ENCODE data around the gene PEX14.

PEX14 gene

GRCh38 chr1:10661453-10661852 lies 186.7 kb downstream of the PEX14 start:
- no peaks in the 10 kb centered on the region for H3F3A ChIP-seq (ENCODE audit: insufficient read depth, low read length)
- H3K36me3 ChIP-seq (ENCODE audit: insufficient read depth, low read length), result no peaks in the 10 kb centered on the region
- H2AFZ ChIP-seq (ENCODE audit: low read length), result no peak overlapping the region
- H3K27me3 ChIP-seq (ENCODE audit: insufficient read depth, low read length), result no peaks in the 10 kb centered on the region
- no peaks in the 10 kb centered on the region for H3K9me2 ChIP-seq (ENCODE audit: low read depth, low read length)
- no peaks in the 10 kb centered on the region for H3K4me1 ChIP-seq (ENCODE audit: insufficient read depth, low read length, severe bottlenecking)
- no peaks in the 10 kb centered on the region for H3K79me2 ChIP-seq (ENCODE audit: insufficient read depth, low read length)
- no peak overlapping the region for H3K27ac ChIP-seq (ENCODE audit: low read depth, low read length, poor library complexity, severe bottlenecking)
- no peaks in the 10 kb centered on the region for H4K20me1 ChIP-seq (ENCODE audit: insufficient read depth, low read length)
- H3K9ac ChIP-seq (ENCODE audit: low read length), result no peak overlapping the region
- no peaks in the 10 kb centered on the region for H3K9me3 ChIP-seq (ENCODE audit: low read length)
- H3K4me2 ChIP-seq (ENCODE audit: low read length), result no peak overlapping the region
- TF ChIP-seq EZH2 (IDR thresholded peaks at IDR 0.05; ENCODE audit: borderline replicate concordance, low read length), result no peak
- no peak for TF ChIP-seq CTCF (IDR thresholded peaks at IDR 0.05; ENCODE audit: low read length)
- H3K4me3 ChIP-seq (ENCODE audit: low read depth, low read length, poor library complexity, severe bottlenecking), result no peak overlapping the region

- Histone ChIP-seq H3K27me3 (ENCODE audit: insufficient read depth, low read length) (no peaks in the 10 kb centered on the region), H3F3A (ENCODE audit: insufficient read depth, low read length) (no peaks in the 10 kb centered on the region), H3K9me3 (ENCODE audit: low read length) (no peaks in the 10 kb centered on the region), H3K4me2 (ENCODE audit: low read length) (no peak overlapping the region), H3K4me1 (ENCODE audit: insufficient read depth, low read length, severe bottlenecking) (no peaks in the 10 kb centered on the region), H3K79me2 (ENCODE audit: insufficient read depth, low read length) (no peaks in the 10 kb centered on the region), H3K9me2 (ENCODE audit: low read depth, low read length) (no peaks in the 10 kb centered on the region), H3K9ac (ENCODE audit: low read length) (no peak overlapping the region), H3K27ac (ENCODE audit: low read depth, low read length, poor library complexity, severe bottlenecking) (no peak overlapping the region), H4K20me1 (ENCODE audit: insufficient read depth, low read length) (no peaks in the 10 kb centered on the region), H2AFZ (ENCODE audit: low read length) (no peak overlapping the region), H3K4me3 (ENCODE audit: low read depth, low read length, poor library complexity, severe bottlenecking) (no peak overlapping the region), H3K36me3 (ENCODE audit: insufficient read depth, low read length) (no peaks in the 10 kb centered on the region)
- TF ChIP-seq CTCF (IDR thresholded peaks at IDR 0.05; ENCODE audit: low read length), result no peak
- no peak for TF ChIP-seq EZH2 (IDR thresholded peaks at IDR 0.05; ENCODE audit: borderline replicate concordance, low read length)
Observed at GRCh38 chr1:10662090-10662688, 187.4 kb downstream of the PEX14 start.

- no peaks in the 10 kb centered on the region for H3K4me1 ChIP-seq (ENCODE audit: insufficient read depth, low read length, severe bottlenecking)
- H2AFZ ChIP-seq (ENCODE audit: low read length), result no peak overlapping the region
- H3K4me2 ChIP-seq (ENCODE audit: low read length), result no peak overlapping the region
- no peak overlapping the region for H3K4me3 ChIP-seq (ENCODE audit: low read depth, low read length, poor library complexity, severe bottlenecking)
- TF ChIP-seq EZH2 (IDR thresholded peaks at IDR 0.05; ENCODE audit: borderline replicate concordance, low read length), result no peak
- TF ChIP-seq CTCF (IDR thresholded peaks at IDR 0.05; ENCODE audit: low read length), result no peak
- no peaks in the 10 kb centered on the region for H3K36me3 ChIP-seq (ENCODE audit: insufficient read depth, low read length)
- no peaks in the 10 kb centered on the region for H3K27me3 ChIP-seq (ENCODE audit: insufficient read depth, low read length)
- H3F3A ChIP-seq (ENCODE audit: insufficient read depth, low read length), result no peaks in the 10 kb centered on the region
- H3K9ac ChIP-seq (ENCODE audit: low read length), result no peak overlapping the region
- no peaks in the 10 kb centered on the region for H3K9me3 ChIP-seq (ENCODE audit: low read length)
- H3K27ac ChIP-seq (ENCODE audit: low read depth, low read length, poor library complexity, severe bottlenecking), result no peak overlapping the region
- H3K9me2 ChIP-seq (ENCODE audit: low read depth, low read length), result no peaks in the 10 kb centered on the region
- no peaks in the 10 kb centered on the region for H3K79me2 ChIP-seq (ENCODE audit: insufficient read depth, low read length)
- H4K20me1 ChIP-seq (ENCODE audit: insufficient read depth, low read length), result no peaks in the 10 kb centered on the region
Observed at GRCh38 chr1:10662824-10663677, 188.3 kb downstream of the PEX14 start.
